Measurements from ENCODE around the gene TIAM2. TPM values are rescaled to one million over a fixed set of nuclear protein-coding genes. Genes with fewer than 3 reads are reported as not detected.

Gene TIAM2
- total RNA-seq, 4 donors from 2014 or later, result 9.2 to 18.2 (median 11.4) TPM

DNA sequence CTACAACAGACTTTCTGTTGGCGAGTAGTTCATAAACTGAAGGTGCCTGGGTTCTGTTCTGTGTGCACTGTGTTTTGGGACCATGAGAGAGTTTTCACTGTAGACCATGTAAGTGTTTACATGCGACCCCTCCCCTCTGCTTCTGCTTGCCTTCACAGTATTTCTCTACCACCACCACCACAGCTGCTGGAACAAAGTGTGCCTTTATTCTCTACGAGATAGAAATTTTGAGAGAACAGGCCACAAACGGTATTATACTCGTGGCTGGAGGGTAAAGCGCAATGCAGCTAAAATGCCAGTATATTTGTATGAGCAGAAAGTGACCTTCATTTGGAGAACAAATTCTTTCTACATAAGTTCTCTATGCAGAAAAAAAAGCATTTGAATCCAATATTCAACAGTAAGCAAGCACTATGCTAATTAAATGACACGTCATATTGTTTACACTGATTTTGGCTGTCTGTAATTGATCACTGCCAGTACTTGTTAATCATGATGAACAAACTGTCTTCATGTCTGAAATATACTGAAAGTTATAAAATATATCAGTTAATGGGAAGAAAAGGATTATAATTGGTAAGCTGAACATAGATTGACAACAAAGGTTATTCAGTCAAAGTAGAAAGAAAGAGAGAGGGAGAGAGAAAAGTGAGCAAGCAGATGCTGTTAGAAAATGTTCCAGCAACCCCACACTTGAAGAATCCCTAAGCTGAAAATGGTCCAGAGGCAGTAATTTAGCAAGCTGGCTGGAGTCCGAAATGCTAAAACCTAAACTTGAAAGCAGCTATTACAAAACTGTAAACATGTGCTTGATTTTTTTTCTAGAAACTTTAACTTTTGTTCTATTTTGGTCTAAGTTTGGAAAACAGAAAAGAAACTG, 277.5 kb downstream of the TIAM2 start:
- Histone ChIP-seq H3K4me3 (peak overlapping the region in 1 of 4 donors; percentile 0), H3K4me1 (peaks cover 0 to 56% (median 24%) of the 10 kb centered on the region in 4 donors), H3K36me3 (no peaks in the 10 kb centered on the region), H3K9me3 (no peaks in the 10 kb centered on the region), H3K27ac (peak overlapping the region; percentile 39 to 84 (median 62)), H3K27me3 (no peaks in the 10 kb centered on the region)
- TF ChIP-seq POLR2A (IDR thresholded peaks at IDR 0.05) (no peak), EP300 (IDR thresholded peaks at IDR 0.05) (no peak), CTCF (IDR thresholded peaks at IDR 0.05) (no peak)
- no peak for DNase-seq (ENCODE audit: low spot score in 2 of 2)
- 27 to 39% methylated on average over 8 of the region's 8 CpGs for WGBS, 2 donors

GRCh38 chr6:155273431-155273830, 278.3 kb downstream of the TIAM2 start:
- Histone ChIP-seq H3K4me3 (no peak overlapping the region), H3K36me3 (peaks cover 0 to under 1% (median 0%) of the 10 kb centered on the region in 3 donors), H3K4me1 (peaks cover 0 to 53% (median 24%) of the 10 kb centered on the region in 4 donors), H3K27me3 (no peaks in the 10 kb centered on the region), H3K9me3 (no peaks in the 10 kb centered on the region), H3K27ac (peak overlapping the region; percentile 39 to 84 (median 62))
- 22 to 36% methylated on average over 3 of the region's 3 CpGs for WGBS, 2 donors
- no peak for DNase-seq (ENCODE audit: low spot score in 2 of 2)
- peak in 1 of 2 donors; percentile 44 for TF ChIP-seq EP300 (IDR thresholded peaks at IDR 0.05)
- TF ChIP-seq CTCF (IDR thresholded peaks at IDR 0.05), result no peak

- Histone ChIP-seq H3K36me3 (peaks cover 0 to 4% (median 0%) of the 10 kb centered on the region in 3 donors), H3K4me3 (no peak overlapping the region), H3K9me3 (no peaks in the 10 kb centered on the region), H3K4me1 (peaks cover 0 to 52% (median 24%) of the 10 kb centered on the region in 4 donors), H3K27me3 (no peaks in the 10 kb centered on the region), H3K27ac (peak overlapping the region in 3 of 4 donors; percentile 44 to 84 (median 74))
- DNase-seq (ENCODE audit: low spot score in 2 of 2), result no peak
- 29 to 52% methylated on average over 2 of the region's 2 CpGs for WGBS, 2 donors
- TF ChIP-seq EP300 (IDR thresholded peaks at IDR 0.05) (no peak), CTCF (IDR thresholded peaks at IDR 0.05) (no peak), POLR2A (IDR thresholded peaks at IDR 0.05) (no peak)
Measured at GRCh38 chr6:155274106-155274505, 279.0 kb downstream of the TIAM2 start.

- DNase-seq (ENCODE audit: low spot score in 2 of 2), result no peak
- no peaks in the 10 kb centered on the region for H3K9me3 ChIP-seq
- peak overlapping the region in 2 of 4 donors; percentile 74 to 84 for H3K27ac ChIP-seq
- WGBS, 2 donors, result 45% methylated on average over 1 of the region's 1 CpG
- no peaks in the 10 kb centered on the region for H3K27me3 ChIP-seq
- peaks cover 0 to 4% (median 0%) of the 10 kb centered on the region in 3 donors for H3K36me3 ChIP-seq
- H3K4me1 ChIP-seq, result peaks cover 0 to 52% (median 24%) of the 10 kb centered on the region in 4 donors
- no peak overlapping the region for H3K4me3 ChIP-seq
- TF ChIP-seq POLR2A (IDR thresholded peaks at IDR 0.05), result no peak
- no peak for TF ChIP-seq CTCF (IDR thresholded peaks at IDR 0.05)
- no peak for TF ChIP-seq EP300 (IDR thresholded peaks at IDR 0.05)
Measured at GRCh38 chr6:155274533-155274932, 279.4 kb downstream of the TIAM2 start.

Measured in tibial nerve (tissue), 4 donors.